NCI-H460 (cell line): ENCODE results near the gene CDK16. TPM values are rescaled to one million over a fixed set of nuclear protein-coding genes. Genes with fewer than 3 reads are reported as not detected.

Experiments used
- DNase-seq: peaks from one replicate; pipeline ENCODE4 v3.0.0-alpha.2; 2016; ENCODE audit warnings: low read depth; ENCODE audit errors: extremely low read depth
- total RNA-seq: library from RNA; depleted of rRNA; stranded (reverse); fragments of >200 nt; shearing (Covaris generic); gene quantifications from 2 replicates; pipeline ENCODE4 v1.2.3, GENCODE V29; 2014

The CDK16 gene
- total RNA-seq, 1 experiment from 2014 or later, result 141 TPM

DNA sequence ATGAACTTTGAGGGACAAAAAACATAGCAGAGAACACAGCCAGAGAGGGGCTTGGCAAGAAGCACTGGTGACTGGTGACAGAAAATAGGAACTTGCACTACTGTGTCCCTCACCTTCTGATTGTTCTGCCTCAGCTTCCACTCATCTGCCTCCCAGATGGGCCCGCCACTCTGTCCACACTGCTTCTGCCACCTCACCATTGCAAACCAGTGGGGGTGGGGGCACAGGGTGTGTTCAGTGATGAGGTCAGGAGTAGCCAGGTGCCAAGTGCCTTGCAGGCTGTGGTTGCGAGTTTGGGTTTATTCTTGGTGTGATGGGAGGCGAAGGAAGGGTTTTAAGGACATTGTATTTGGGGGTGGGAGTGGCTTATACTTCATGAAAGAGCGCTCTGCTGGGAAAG lies 34.0 kb upstream of the CDK16 start:
- DNase-seq, result no peak

DNA sequence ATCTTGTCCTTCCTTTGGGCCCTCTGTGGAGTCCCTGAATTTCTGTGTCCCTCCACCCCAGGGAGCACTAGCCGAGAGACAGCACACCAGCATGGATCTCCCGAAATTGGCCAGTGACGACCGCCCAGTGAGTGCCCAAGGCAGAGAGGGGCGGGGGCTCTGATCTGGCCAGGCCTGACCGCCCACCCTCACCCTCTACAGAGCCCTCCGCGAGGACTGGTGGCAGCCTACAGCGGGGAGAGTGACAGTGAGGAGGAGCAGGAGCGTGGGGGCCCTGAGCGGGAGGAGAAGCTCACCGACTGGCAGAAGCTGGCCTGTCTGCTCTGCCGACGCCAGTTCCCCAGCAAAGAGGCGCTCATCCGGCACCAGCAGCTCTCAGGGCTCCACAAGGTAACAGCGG lies 33.2 kb upstream of the CDK16 start:
- DNase-seq, result no peak

DNA sequence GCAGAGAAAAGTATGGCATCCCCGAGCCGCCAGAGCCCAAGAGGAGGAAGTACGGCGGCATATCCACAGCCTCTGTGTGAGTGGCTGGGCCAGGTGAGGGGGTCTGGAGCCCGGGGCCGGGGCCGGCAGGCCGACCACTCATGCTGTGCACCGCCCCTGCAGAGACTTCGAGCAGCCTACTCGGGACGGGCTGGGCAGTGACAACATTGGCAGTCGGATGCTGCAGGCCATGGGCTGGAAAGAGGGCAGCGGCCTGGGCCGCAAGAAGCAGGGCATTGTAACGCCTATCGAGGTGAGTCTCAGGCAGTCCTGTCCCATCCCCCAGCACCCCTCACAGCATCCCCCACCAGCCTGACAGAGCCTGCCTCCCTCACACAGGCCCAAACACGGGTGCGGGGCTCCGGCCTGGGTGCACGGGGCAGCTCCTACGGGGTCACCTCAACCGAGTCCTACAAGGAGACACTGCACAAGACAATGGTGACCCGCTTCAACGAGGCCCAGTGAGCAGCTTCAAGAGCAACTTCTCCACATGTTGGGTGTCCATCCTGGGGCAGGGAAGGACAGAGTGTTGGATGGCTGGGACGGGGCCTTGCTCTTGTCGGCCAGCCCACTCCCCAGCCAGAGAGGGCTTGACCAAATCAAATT lies 32.3 kb upstream of the CDK16 start:
- no peak for DNase-seq

DNA sequence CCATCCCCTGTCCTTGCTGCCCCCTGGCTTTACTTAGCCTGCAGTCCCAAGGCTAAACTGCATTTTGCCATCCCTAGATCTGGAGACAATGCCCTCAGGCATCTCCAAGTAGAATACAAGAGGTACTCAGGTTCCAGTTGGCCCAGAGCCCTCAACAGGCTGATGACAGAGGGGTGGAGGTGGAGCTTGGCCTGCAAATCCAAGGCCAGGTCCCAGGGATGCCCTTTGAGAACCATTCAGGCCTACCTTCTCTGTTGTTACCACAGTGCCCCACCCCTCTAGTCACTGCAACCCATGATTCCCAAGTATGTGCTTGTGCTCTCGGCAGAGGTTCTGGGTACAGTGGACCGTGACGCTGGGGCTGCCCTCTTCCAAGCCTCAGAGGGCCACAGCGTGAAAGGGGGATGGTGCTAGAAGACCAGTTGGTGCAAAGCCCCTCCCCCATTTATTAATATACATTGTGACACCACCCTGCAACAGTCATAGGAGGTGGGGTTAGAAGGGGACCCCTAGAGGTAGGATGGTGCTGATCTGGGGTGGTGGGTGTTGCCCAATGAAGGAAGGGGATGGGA lies 31.3 kb upstream of the CDK16 start:
- no peak for DNase-seq

DNA sequence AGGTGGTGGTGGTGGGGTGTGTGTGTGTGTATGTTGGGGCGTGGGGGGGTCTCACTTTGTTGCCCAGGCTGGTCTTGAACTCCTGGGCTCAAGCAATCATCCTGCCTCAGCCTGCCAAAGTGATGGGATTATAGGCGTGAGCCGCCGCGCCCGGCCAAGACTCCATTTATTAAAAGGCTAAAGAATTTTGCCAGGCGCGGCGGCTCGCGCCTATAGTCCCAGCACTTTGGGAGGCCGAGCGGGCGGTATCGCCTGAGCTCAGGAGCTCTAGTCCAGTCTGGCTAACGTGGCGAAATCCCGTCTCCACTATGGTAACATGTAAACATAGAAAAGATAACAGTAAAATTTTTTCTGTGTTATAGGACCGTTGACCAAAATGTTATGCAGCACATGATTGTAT lies 28.6 kb upstream of the CDK16 start:
- DNase-seq, result no peak

DNA sequence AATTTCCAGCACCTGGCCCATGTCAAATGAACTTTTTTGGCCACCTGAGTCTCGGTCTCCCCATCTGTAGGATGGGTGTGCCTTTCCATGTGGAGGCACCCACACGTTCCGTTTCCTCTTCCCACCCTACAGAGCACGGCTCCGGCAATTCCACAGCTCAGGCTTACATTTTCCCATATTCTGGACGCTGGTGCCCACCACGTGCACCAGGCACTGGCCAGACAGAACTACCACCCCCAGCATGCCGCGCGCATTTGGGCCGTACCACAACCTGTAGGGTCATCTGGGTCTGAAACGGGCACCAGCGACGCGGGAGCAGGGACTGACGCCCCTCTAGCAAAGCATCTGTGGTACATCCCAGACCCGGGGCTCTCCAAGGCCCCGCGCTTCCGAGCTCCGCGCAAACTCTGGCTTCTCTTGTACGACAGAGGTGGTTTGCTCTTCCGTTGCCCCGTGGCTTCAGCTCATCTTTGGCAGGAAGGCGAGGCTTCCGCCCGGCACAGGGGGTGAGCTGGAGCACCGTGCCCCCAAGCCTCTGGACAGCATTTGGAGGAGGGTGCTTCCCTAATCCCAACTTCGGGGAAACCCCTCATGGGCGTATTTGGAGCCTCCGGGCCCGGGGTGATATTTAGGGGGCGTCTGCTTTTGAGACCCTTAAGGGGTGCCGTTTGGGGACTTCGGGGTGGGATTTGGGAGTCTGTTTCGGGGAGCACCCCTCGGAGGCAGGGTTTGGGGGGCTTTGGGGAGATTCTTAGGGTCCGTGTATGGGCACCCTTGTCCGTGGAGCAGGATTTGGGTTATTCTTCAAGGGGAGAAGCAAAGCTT lies 27.8 kb upstream of the CDK16 start:
- peak; percentile 92 for DNase-seq

DNA sequence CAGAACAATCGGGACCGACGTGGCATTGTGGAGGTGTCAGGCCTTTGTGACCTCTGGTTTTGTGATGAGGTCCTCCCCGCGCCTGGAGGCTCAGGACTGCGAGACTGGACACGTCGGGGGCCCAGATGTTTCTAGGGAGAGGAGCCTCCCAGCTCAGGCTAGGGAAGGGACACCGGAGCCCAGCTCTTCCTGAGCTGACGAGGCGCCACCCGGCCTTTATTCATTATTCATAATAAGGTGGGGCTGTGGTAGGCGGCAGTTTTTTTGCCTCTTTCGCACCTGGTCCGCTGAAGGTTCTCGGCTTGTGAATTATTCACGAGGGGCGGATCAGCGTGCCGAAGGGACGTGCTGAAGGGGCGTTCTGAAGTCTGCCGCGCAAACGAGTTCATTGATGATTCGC lies 27.1 kb upstream of the CDK16 start:
- DNase-seq, result no peak

DNA sequence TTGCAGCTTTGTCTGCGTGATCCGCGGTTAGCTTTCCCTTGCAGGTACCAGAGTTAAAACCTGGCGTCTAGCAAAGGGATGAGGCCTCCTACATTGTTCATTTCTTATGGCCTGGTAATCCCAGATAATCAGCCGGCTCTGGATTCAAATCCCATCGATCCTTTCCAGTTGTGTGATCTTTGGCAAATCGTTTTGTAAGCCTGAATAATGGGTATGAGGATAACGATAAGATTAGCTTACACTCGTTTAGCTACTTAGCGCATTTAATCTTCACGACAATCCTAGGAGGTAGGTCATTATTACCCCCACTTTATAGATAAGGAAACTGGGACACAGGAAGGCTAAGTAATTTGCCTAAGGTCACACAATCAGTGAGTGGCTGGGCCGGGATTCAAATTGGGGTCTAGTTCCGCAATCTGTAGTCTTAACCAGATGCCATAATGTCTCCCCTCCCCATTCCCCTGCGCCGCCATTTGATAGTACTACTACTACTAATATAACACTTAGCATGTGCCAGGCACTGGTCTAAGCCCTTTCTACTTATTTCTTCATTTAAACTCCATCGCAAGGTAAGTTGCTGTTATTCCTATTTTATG lies 26.6 kb upstream of the CDK16 start:
- DNase-seq, result no peak

DNA sequence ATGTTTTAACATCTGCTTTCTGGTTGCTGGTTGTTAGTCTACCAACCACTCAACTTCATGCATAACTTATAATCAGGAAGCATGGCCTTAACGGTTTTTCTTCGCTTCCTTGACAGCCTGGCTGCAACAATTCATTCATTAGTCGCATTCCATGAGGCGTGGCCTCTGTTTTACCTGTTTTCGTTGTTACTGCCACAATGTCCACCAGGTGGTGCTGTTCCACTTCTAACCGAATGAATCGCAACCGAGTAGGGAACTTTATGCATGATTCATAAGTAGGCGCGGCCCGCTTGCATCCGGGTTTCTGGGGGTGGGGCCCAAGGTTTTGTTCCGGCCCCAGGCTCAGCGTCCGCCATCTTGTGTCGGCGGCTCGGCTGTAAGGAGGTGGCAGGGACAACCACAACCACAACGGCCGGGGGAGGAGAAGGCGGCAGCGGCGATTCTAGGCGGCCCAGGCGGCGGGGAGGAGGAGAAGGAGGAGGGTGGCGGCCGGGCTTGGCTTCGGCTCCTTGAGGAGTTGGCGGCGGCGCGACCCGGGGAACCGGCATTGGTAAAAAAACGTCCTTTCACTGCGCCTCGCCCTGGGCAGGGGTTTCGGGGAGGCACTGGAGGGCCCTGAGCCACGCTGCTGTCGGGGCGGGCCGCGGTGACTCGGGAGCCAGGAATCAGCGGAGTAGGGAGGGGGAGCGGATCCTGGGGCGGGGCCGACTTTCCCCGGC lies 24.8 kb upstream of the CDK16 start, which contains the start of gene UBA1:
Gene UBA1 (plus strand): TSS at position 355 of the 719 bp plus-strand sequence. CDS start 4,974 bp downstream, outside the sequence.
- peak; percentile 97 for DNase-seq

DNA sequence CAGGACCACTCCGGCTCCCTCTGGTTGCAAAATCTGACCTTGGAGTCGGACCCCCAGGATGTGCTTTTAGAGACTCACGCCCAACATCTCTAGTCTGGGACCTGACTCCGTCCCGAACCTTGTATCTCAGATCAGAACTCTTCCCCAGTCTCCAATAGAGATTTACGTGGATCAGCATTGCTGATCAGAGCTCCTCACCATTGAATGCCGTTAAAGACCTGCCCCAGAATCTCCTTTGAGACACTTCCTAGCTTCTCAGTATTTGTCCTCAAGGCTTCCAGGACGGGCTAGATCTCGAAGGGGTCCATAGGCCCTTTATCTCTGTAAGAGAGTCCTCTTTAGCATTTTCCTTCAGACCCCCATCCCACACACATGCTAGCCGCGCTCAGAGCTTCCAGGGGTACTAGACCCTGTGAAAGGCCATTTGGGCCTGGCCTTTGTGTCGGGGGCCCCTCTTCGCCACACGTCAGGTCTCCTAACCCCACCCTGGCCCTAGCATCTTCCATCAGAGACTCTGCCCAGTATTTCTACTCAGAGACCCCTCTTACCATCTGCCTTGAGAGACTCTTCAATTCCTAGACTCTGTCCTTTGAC lies 24.2 kb upstream of the CDK16 start:
- DNase-seq, result no peak

DNA sequence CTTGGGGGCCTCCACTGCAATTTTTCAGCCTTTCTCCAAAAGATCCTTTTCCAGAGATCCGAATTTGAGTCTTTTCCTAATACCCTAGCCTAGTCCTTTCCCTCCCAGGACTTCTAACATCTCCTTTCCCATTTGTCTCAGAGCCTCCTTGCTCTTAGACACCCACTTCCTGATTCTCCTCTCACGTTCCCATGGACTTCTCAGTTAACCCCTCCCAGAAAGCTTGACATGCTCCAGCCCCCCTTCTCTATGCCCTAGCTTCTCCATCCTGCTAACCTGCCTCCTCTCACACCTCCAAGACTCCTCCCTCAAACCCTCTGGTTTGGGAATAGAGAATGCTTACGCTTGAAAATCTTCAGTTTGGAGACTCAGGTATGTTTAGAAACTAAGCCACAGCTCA lies 22.4 kb upstream of the CDK16 start:
- no peak for DNase-seq

DNA sequence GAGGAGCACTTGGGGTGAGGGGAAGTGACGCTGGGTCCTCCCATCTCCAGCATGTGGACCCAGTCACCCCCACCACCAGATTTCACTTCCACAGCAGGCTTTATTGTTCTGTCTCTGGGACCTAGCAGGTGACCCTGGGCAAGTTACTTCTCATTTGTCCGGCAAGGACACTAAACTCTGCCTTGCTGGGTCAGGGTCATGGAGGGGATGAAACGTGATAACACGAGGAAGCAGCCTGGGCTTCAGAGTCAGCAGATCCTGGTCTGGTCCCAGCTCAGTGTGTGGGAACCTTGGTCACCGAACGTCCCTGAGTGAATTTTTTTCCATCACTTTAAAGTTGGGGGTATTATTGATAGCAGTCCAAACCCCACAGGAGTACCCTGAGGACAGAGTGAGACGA lies 21.0 kb upstream of the CDK16 start:
- DNase-seq, result no peak

DNA sequence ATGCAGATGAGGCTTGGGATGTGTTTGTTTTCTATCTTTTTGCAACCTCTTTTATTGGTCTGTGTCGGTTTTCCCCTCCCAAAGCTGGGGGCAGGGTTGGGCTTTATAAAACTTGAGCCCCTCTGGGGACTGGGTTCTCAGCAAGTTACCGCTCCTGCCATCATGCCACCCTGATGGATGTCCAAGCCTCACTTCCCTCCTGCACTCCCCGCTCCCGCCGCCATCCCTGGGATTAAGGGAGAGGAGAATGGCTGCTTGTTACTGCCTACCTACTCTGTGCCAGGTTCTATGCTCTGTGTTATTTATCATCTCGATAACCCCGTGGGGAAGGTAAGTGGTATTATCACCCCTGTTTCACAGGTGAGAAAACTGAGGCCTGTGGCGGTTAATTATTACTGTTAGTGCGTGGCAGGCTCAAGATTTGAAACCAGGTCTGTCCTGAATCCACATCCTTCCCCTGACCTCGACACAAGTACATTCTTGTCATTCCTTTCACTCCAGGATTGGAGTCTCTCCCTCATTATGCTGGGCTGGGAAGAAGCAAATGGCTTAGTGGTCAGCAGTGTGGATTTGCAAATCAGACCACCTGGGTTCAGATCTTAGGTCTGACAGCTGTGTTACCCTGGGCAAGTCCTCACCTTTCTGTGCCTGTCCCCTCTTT lies 20.3 kb upstream of the CDK16 start:
- no peak for DNase-seq

DNA sequence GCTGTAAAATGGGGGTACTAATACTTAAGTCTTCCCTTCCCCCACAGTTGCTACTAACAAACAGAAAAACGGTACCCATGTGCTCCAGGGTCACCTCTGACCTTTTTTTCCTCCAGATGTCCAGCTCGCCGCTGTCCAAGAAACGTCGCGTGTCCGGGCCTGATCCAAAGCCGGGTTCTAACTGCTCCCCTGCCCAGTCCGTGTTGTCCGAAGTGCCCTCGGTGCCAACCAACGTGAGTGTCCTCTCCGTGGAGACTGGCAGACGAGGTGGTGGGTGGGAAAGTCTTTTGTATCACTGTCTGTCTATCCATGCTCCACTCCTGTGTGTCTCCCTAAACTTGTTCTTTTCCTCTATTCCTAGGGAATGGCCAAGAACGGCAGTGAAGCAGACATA lies 19.8 kb upstream of the CDK16 start:
- DNase-seq, result no peak

DNA sequence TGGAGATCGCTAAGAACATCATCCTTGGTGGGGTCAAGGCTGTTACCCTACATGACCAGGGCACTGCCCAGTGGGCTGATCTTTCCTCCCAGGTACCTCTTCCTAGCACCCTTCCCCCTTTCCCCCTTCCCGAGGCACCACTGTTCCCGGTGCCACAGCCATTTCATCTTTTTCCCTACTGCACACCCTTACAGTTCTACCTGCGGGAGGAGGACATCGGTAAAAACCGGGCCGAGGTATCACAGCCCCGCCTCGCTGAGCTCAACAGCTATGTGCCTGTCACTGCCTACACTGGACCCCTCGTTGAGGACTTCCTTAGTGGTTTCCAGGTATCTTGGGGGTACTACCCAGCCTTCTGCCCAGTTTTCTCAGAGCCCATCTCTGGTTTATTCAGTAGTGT lies 19.2 kb upstream of the CDK16 start:
- no peak for DNase-seq

DNA sequence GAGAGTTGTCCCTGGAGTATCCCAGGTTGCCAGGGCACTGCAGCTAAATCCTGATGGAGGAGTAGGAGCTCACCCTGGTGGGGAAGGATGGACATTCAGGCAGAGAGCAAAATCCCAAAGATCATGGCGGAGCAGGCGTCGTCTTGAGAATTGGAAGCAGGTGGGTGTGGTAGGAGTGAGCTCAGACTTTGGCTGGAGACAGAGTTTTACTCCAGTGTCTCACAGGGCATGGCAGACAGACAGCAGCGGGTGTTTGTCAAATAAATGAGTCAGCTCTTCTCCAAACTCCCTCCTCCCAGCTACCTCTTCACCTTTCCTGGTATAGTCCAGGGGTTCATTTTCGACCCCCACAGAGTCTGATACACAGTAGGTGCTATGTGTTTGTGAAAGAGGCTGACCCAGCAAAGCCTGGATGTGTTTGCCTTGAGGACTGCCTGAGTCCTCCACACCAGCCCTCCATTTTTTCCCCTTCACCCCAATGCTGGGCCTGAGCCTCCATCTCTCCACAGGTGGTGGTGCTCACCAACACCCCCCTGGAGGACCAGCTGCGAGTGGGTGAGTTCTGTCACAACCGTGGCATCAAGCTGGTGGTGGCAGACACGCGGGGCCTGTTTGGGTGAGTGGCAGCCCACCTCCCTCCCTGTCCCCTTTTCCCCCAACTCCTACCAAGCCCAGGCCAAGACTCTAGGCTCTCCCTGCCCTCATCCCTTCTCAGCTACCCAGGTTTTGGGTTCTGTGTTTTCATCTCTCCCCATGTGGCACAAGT lies 17.9 kb upstream of the CDK16 start:
- DNase-seq, result peak; percentile 18

DNA sequence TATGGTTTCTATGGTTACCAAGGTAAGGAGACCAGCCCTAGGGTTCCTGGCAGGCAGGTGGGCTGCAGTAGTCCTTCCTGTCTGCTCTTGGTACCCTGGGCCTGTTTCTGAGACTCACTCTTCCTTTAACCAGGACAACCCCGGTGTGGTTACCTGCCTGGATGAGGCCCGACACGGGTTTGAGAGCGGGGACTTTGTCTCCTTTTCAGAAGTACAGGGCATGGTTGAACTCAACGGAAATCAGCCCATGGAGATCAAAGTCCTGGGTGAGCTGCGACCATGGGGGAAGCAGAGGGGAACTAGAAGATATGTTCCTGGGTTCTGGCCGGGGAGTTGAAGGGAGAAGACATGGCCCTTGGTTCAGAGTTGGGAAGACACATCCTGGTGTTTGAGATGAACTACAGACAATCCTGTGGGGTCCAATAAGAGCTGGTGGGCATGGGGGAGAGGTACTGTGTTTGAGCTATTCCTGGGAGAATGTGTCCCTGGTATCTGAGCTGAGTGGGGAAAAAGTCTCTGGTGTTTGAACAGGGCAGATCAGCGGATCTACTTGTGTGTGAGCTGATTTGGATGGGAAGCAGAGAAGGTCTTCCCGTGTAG lies 17.0 kb upstream of the CDK16 start:
- no peak for DNase-seq

DNA sequence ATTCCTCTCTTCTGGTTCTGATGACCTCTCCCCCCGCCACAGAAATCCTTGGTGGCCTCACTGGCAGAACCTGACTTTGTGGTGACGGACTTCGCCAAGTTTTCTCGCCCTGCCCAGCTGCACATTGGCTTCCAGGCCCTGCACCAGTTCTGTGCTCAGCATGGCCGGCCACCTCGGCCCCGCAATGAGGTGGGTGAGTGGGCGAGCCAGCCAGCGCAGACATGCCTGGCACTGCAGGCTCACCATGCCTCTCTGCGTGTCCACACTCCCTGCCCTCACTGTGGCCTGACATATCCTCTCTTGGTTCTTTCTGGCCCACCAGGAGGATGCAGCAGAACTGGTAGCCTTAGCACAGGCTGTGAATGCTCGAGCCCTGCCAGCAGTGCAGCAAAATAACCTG lies 16.2 kb upstream of the CDK16 start:
- DNase-seq, result no peak

DNA sequence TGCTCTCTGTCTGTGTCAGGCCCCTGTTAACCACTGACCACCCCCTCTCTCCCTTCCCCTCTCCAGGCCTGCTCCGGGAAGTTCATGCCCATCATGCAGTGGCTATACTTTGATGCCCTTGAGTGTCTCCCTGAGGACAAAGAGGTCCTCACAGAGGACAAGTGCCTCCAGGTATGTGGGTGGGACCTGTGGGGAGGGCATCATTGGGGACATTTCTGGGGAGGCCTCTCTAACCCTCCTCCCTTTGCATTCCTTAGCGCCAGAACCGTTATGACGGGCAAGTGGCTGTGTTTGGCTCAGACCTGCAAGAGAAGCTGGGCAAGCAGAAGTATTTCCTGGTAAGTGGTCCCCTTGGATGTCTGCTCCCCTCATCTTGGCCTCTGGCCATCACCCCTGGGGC lies 15.6 kb upstream of the CDK16 start:
- no peak for DNase-seq
